Activated T-cell treated with anti-CD3 and anti-CD28 coated beads, Interleukin-2, amount 50 U/mL, for 1 hour (primary cell): ENCODE results near the gene SMARCC2.
"Not testable (repeated sequence)": the region's sequence is repeated elsewhere in the genome, so short reads cannot be mapped to it uniquely, and the experiment has no call there.

Experiments
- DNase-seq: peaks from one replicate; pipeline ENCODE4 v3.0.0-alpha.2; 2020

SMARCC2 gene

DNA sequence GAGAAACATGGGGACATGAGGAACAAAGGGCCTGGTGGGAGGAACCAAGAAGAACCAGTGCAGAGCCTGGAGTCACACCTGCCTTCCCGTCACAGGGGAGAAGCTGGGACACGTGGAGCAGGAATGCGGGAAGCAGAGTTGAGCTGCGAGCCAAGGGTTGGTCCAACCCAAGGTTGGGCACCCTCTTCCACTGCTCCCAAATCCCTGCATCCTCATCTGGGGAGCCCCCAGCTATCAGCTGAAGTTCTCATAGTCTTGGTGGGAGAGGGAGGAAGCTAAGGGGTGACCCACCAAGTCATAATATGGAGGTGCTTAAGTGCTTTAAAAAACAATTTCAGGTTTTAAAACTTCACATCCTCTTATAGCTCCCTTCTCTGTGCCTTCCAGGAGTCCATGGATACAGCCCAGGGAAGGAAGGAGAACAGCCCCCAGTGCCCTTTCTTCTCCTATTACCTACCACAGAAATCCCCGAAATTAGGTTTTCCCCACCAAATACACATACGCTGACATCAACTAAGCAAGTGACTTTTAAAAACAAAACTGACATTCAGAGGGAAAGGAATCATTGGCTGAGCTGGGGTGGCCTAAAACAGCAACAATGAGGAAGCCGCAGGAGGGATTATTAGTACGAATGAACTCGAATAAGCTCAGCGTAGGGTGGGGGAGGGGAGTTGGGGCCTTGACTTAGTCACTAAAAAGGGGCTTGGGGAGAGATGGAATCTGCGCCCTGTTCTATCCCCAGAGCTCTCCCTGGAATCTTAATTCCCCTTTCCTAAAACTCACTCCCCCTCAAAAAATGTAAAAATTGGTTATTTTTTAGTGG is 26.6 kb downstream of the SMARCC2 start:
- DNase-seq, result no peak

DNA sequence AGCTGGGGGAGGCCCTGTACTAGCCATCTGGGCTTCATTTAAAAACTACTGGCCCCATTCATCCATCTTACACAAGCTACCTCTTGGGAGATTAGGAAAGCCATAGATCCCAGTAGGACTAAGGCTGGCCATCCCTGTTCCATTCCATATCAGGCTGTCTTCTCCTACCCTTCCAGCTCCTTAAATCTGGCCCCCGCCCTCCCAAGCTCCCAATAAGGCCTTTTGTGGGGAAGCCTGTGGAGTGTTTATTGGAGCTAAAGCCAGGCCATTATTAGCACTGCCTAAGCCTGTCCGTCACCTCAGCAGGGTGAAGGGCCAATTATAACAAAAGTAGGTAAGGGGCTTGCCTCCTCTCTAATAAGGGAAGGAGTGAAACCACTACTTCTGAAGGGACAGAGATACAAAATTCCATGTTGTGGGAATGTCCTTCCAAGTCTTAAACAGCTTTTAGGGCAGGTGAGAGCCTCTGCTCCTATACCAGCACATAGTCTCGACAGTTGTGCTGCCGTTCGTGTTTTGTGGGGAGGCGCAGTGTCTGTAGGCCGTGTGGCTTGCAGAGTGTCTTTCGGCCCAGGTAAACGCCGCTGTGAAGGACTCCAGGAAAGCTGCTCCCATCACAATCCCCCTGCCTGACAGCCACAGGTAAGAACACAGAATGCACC is 27.5 kb downstream of the SMARCC2 start:
- DNase-seq, result no peak

DNA sequence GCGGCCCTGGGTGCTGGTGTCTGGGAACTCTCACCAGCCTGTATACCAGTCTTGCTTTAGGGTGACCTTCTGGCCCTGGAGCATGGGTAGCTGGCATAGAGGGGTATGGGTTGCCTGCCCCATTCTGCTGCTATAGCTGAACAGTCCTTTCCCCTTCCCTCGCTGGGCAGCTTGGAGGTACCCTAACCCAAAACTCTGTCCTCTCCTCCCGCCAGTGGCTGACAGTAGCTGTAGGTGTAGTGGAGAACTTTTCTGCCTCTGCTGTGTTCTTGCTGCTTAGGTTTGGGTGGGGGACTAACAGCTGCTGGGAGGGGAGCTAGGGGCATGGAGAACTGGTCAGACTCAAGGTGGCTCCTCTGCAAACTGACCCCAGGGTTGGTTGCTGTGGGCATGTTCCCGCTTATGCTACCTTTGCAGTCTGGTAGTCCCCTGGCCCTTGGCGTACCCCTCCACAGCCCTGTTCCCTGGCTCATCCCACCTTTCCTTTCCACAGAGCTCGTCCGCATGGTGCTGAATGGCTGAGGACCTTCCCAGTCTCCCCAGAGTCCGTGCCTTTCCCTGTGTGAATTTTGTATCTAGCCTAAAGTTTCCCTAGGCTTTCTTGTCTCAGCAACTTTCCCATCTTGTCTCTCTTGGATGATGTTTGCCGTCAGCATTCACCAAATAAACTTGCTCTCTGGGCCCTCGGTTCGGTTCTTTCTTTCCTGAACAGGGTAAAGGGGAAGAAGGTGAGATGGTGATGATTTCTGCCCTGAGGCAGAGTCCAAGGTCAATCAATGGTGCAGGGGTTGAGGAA is 28.2 kb downstream of the SMARCC2 start:
- no peak for DNase-seq

DNA sequence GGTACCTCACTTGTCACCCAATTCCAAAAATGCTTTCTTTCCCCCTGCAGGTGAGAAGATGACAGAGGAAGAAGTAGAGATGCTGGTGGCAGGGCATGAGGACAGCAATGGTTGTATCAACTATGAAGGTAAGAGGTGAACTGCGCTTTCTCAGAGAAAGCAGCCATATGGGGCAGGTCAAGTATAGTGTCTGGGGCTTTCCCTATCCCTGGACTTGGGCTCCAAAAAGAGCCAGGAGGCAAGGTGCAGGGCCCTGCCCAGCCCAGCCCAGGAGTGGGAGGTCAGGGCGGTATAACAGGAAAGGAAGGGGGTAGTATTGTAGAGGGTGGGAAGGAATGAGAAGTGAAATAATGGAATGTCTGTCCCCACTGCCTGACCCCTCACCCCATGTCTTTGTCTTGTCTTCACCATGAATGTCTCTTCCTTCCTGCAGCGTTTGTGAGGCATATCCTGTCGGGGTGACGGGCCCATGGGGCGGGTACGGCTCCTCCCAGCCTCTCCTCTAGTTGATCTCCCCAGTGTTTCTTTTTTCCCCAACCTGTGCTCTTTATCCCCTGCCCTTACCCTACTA is 29.0 kb downstream of the SMARCC2 start:
- peak; percentile 68 for DNase-seq

DNA sequence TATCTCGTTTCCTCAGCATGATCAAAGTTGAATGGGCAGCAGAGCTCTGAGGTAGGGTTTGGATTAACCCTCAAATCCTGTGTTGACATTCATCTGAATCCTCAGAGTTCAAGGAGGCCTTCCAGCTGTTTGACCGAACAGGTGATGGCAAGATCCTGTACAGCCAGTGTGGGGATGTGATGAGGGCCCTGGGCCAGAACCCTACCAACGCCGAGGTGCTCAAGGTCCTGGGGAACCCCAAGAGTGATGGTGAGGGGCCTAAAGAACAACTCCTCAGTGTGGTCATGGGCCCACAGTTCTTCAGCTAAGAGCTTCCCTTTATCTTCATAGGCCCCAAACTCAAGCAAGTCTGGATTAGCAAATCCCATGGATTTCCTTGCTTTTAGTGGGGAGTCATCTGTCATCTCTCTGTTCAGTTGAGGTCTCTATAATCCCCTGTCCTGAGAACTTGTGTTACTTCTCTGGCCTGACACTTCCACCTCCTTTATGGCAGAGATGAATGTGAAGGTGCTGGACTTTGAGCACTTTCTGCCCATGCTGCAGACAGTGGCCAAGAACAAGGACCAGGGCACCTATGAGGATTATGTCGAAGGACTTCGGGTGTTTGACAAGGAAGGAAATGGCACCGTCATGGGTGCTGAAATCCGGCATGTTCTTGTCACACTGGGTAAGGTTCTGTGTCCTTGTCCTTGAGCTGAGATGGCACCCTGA is 29.6 kb downstream of the SMARCC2 start:
- DNase-seq, result no peak

DNA sequence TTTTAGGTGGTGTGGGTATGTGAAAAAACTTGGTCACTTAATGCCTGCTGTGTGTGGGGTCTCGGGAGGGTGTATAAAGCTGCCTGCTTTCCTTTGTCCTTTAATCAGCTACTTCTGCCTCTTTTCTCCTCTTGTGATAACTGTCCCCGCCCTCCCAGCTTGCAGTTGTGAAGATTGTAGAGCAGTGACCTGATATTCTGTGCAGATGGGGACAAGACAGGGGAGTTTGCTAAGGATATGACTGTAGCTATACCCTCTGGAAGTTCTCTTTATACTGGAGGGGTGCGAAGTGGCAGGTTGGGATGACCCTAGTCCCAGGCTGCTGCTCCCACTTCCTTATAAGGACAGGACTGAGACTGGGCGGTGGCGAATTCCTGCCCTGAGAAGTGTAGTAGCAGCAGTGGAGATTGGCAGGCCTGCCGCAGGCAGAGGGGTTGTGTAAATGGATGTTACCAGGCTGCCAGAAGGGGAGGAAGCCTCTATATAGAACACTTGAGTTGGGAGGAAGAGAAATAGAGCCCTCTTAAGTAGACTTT is 30.3 kb downstream of the SMARCC2 start:
- no peak for DNase-seq

DNA sequence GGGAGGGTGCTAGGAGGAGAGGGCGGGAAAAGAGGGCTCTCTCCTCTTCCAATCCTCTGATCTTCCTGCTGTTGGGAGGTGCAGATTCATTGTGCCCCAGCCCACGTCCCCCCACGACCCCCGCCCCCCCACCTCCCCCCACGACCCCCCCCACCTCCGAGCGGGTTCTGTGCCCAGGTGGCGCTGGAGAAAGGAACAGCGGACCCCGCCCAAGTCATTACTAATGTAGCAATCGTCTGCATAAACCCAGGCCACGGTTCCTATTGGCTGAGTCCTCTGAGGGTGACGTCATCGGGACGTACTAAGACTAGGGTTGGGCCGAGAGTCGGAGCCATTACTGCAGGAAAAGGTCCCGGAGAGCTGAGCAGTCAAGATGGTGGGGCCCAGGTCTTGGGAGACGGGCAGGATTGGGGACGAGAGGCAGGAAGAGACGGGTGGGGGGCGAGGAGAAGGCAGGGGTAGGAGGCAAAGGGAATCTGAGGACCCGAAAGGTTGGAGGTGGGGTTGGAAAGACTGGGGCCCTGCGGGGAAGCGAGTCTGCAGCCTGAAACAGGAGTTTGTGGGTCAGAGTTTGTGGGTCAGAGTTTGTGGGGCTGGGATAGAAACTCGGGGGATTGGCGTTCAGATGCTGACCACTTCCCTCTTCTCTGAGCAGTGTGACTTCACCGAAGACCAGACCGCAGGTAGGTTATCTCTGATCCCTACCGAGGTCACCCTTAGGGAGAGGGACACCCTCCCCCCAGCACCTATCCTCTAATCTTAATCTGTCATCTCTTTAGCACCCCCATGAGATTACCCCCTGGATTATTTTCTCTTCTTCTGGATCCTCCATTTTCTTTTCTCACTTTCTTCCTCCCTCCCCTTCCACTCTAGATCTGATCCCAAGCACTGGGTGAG is 31.0 kb downstream of the SMARCC2 start, which contains the start of gene MYL6:
Gene MYL6 (plus strand): TSS at position 331 of the 897 bp plus-strand sequence. CDS start 43 bp downstream, at position 374.
- DNase-seq, result peak; percentile 81

DNA sequence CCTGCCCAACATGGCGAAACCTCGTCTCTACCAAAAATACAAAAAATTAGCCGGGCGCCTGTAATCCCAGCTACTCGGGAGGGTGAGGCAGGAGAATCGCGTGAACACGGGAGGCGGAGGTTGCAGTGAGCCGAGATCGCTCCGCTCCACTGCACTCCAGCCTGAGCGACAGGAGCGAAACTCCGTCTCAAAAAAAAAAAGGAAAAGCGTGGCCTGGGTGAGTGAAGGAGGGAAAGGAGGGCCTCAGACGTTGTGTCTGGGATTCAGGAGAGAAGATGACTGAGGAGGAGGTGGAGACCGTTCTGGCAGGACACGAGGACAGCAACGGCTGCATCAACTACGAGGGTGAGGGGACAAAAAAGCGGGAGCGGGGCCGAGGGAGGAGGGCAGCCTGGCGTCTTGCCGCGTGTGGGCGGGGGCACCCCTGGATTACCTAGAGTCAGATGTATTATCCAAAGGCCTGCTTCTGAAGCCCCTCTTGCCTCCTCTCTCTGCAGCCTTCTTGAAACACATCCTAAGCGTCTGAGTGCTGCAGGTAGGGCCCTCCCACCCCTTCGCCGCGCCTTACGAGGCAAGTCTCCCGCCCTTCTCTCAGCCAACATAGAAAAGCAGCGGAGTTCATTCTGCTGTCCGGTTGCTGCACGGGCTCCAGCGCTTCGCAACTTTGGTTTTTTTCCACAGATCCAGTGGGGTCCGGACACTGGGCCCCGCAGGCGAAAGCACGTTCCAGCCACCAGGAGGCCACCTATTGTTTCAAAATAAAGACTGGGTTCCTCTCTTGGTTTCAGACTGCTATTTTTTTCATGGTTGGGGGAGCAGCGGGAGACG is 31.9 kb downstream of the SMARCC2 start:
- DNase-seq, result peak; percentile 69

DNA sequence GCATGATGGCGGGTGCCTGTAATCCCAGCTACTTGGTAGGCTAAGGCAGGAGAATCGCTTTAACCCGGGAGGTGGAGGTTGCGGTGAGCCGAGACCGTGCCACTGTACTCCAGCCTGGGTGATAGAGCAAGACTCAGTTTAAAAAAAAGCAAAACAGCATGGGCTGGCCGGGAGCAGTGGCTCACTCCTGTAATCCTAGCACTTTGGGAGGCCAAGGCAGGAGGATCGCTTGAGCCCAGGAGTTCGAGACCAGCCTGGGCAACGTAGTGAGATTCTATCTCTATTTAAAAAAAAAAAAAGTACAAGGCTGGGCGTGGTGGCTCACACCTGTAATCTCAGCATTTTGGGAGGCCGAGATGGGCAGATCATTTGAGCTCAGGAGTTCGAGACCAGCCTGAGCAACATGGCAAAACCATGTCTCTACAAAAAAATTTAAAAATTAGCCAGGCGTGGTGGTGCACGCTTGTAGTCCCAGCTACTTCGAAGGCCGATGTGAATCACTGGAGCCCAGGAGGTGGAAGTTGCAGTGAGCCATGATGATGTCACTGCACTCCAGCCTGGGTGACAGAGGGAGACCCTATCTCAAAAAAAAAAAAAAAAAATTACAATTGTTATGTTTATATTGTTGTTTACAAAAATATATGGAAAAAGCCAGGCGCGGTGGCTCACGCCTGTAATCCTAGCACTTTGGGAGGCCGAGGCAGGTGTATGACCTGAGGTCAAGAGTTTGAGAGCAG is 32.7 kb downstream of the SMARCC2 start:
- DNase-seq, result not testable (repeated sequence)

DNA sequence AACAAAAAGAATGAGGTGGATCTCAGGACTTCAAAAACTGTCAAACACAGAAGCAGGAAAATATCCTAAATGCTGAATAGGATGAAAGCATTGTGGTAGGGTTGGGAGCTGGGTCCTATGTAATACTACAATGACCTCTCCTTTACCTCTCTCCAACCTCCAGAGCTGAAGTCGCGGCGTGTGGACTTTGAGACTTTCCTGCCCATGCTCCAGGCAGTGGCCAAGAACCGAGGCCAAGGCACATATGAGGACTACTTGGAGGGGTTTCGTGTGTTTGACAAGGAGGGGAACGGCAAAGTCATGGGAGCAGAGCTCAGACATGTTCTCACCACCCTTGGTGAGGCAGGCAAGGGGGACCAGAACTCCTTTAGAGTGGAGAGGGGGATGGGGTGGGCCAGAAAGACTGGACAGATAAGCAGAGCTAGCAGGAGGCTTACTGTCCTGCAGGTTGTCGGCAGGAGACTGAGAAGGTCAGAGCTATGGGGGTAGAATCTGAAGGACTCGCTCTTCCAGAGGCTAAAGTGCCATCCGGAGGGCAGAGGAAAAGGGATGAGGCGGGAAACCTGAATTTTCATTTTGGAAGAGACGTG is 33.9 kb downstream of the SMARCC2 start:
- no peak for DNase-seq

DNA sequence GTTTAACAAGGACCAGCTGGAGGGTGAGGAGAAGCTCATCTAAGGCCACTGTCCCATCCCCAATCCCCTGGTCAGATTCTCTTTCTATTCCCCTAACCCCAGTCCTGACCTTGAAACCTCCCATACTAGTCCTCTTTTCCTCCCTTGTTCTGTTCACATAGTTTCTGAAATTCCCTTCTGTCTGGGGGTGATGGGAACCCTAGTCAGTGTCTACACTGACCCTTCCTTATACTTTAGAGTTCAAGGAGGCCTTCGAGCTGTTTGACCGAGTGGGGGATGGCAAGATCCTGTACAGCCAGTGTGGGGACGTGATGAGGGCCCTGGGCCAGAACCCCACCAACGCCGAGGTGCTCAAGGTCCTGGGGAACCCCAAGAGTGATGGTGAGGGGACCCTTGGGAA is 34.5 kb downstream of the SMARCC2 start:
- no peak for DNase-seq

DNA sequence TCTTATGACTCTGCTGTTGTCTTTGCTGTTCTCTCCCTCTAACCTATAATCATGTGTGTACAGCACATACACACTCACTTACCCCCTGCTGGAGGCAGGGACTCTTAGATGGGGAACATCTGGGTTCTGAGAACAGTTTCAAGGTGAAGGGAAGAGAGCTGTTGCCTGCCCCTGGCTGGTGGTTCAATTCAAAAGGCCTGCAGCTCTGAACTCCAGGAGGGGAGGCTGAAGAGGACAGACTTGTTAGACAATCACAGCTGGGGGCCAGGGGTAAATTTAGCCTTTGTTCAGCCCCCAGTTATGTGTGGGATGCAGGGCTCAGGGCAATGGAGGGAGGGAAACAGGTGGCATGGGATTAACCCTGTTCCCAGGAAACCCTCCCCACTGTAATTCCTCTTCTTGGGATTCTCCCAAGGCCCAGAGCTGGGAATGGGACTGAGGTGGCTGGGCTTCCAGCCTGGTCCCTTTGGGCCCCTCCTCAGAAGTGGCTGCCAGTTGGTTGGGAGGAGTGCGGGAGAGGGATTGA is 35.0 kb downstream of the SMARCC2 start:
- no peak for DNase-seq

DNA sequence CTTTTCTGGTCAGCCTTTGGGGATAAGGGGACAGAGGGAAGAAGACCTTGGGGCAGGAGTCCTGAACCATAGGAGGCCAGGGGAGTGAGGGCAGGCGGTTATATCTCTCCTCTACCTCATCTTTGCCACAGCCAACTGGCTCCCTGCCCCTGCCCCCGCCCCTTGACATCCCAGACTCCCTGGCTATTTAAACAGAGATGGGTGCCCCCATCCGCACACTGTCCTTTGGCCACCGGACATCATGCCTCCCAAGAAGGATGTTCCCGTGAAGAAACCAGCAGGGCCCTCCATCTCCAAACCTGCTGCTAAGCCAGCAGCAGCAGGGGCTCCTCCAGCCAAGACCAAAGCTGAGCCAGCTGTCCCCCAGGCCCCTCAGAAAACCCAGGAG is 35.6 kb downstream of the SMARCC2 start:
- no peak for DNase-seq

DNA sequence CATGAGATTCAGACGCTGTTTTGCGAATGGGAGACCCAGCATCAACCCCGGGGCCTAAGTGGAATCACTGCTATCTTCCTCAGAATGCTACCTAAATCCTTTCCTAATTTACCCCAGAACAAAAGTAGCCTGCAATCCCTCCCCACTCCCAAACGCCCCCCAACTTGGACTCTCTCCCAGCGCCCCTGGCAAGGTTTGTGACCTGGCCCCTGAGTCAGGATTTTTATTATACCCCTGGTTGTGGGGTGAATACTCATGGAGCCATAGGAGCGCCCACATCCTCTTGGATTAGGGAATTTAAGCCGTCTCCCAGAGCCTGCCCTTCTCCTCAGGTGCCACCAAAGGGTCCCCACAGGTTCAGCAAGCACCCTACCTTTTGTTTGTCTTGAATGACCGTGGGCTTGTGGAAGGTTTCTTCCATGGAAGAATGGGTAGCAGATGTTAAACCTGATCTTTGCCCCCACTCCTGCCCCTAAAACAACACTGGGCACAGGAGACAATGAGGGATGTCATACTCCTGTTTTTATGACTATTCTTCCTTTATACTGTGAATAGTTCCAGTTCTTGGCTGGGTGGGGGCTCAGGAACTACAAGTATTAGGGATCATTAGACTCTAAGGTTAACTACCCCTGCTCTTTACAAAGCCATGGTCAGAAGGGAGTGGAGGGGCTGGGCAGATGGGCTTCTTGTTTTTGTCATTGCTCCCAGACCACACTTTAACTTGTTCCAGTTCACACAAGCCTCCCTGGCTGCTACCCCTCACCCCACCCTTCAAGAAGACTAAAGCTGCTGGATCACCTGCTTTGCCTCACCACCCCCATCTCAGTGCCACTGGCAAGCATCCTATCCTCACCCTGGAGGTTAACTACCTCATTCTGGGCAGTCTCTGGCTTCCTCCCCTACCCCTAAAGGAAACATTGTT is 36.3 kb downstream of the SMARCC2 start:
- DNase-seq, result no peak

DNA sequence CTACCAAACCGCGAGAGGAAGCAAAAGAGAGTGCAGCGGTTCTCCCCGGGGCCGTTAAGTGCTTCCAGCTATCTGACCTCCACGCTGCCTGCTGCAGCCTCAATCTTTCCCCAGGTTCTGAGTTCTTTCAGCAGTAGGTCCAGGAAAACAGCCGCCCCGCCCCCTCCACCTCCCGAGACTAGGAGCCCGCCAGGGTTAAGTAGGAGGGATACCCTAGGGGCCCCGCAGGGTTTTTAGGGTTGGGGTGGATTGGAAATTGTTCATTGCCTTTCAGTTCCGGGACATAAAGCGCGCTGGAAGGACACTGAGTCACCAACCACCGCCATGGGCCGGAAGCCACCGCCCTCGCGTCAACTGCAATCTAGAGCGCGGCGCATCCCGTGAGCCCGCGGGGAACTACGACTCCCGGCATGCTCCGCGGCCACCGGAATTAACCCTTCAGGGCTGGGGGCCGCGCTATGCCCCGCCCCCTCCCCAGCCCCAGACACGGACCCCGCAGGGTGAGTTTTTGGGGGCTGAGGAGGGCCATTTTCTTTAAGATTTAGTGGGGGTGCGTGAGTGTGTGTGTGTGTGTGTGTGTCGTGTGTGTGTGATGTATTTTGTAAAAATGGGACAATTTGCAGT is 37.0 kb downstream of the SMARCC2 start, which contains the start of gene MYL6B:
Gene MYL6B (plus strand): TSS at position 456 of the 624 bp plus-strand sequence. CDS start 1,332 bp downstream, outside the sequence.
- peak; percentile 91 for DNase-seq

DNA sequence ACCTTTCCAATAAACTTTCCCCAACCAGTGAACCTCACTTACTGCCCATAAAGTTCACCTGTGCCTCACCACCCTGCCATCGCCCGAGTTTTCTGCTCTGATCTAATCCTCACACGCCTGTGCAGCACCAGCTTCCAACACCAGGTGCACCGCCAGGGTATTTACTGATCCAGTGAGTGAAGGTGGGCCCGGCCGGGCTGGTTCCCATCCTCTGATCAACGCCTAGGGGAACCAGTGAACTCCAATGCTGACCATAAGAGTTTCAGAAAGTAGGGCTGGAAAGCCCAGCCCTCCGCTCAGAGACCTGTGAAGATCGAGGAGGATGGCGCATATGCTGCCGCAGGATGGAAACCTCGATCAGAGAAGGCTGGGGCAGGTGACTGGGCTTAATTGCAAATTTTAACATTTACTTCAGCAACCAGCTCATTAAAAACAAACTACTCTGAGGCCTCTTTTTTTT is 37.6 kb downstream of the SMARCC2 start:
- peak; percentile 71 for DNase-seq

DNA sequence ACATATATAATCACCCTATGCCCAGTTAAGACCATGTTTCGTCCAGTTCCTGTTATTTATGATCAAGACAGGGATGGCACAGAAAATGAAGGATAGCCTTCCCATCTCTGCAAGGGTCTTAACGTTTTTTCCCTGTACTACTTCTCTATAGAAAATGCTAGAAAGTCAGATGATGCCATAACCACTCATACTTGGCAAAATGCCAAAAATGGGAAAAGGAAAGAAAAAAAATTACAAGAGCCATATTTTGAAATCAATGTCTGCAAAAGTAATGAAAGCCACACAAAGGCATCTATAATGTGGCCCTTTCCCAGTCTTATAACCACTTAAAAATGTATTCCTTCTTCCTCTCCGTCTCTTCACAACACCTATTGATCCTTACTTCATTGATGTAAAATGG is 38.7 kb downstream of the SMARCC2 start:
- DNase-seq, result no peak
